Kidney epithelial cell (primary cell): ENCODE results near the gene FOXP2. TPM values are rescaled to one million over a fixed set of nuclear protein-coding genes. Genes with fewer than 3 reads are reported as not detected.

Experiments
- DNase-seq: peaks from one replicate; pipeline ENCODE4 v3.0.0-alpha.2; 2010; ENCODE audit warnings: low read depth
- H3K27me3 ChIP-seq: 2 replicates; pipeline ENCODE4 v1.6.0; 2011; ENCODE audit warnings: low read length; ENCODE audit not compliant: control insufficient read depth, insufficient read depth
- H3K36me3 ChIP-seq: 2 replicates; pipeline ENCODE4 v1.5.1; 2011; ENCODE audit warnings: low read length; ENCODE audit not compliant: control insufficient read depth, insufficient read depth
- H3K4me3 ChIP-seq: 2 replicates; pipeline ENCODE4 v1.5.1; 2011; ENCODE audit warnings: low read depth, mild to moderate bottlenecking, control low read depth, low read length
- total RNA-seq: library from RNA; depleted of rRNA; stranded (reverse); fragments of >200 nt; gene quantifications from 2 replicates; pipeline ENCODE4 v1.2.3, GENCODE V29; 2015
- TF ChIP-seq, protein P1 (sequence below): IDR thresholded peaks from 2 replicates; pipeline ENCODE4 v1.5.1; 2011; ENCODE audit warnings: mild to moderate bottlenecking, moderate library complexity, low read length, control low read depth, inconsistent platforms; ENCODE audit not compliant: insufficient read depth, poor library complexity, severe bottlenecking

The FOXP2 gene
- total RNA-seq, 1 donor from 2014 or later, result 0.25 TPM

DNA sequence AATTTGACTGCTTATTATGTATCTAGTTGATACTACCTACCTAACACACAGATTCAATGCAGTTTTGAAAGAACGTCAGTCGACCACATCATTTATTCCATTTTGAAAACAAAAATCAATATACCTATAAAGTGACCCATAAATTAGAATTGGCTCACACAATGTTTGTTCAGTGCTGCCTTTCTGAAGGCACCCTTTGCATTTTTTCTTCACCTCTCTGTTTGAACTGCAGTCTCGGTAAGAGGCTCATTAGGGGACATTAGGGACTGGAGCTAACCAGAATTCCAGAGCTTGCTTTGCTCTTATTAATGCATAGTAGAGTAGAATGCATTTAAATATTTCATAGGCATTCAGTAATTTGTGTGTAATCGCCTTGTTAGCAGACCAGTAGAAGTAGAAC lies 234.1 kb downstream of the FOXP2 start:
- Histone ChIP-seq H3K4me3 (no peak overlapping the region), H3K27me3 (no peaks in the 10 kb centered on the region), H3K36me3 (no peaks in the 10 kb centered on the region)
- DNase-seq, result no peak
- TF ChIP-seq, protein P1, sequence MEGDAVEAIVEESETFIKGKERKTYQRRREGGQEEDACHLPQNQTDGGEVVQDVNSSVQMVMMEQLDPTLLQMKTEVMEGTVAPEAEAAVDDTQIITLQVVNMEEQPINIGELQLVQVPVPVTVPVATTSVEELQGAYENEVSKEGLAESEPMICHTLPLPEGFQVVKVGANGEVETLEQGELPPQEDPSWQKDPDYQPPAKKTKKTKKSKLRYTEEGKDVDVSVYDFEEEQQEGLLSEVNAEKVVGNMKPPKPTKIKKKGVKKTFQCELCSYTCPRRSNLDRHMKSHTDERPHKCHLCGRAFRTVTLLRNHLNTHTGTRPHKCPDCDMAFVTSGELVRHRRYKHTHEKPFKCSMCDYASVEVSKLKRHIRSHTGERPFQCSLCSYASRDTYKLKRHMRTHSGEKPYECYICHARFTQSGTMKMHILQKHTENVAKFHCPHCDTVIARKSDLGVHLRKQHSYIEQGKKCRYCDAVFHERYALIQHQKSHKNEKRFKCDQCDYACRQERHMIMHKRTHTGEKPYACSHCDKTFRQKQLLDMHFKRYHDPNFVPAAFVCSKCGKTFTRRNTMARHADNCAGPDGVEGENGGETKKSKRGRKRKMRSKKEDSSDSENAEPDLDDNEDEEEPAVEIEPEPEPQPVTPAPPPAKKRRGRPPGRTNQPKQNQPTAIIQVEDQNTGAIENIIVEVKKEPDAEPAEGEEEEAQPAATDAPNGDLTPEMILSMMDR, result no peak

DNA sequence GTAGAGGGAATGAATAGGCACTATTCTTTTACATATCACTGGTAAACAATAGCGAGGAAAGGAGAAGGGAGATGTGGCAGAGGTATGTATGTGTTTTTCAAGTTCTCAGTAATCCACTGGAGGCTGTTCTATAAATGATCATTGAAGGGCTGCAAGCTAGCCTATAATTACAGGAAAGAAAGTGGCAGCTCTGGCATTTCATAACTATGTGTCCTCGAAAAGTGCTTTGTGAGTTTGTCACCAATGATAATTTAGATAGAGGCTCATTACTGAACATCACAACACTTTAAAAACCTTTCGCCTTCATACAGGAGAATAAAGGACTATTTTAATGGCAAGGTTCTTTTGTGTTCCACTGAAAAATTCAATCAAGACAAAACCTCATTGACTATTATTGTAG lies 235.1 kb downstream of the FOXP2 start:
- no peaks in the 10 kb centered on the region for H3K36me3 ChIP-seq
- no peaks in the 10 kb centered on the region for H3K27me3 ChIP-seq
- TF ChIP-seq, protein P1, result no peak
- H3K4me3 ChIP-seq, result no peak overlapping the region
- no peak for DNase-seq

DNA sequence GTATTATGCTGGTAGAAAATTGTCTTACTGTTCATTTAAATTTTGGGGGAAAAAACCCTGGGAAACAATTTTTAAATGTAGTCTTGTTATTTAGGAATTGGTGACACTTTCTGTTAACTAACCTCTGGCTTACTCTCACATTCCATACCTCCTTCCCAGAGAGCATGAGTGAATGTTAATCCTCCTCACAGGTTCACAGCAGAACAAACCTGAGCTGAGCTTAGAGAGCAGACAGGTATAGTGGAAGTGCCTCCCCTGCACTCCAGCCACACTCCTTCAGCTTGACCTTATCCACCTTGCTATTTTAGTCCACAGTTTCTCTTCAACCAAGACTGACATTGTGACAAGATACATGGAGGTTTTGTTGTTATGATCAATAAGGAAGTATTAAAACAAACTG lies 235.9 kb downstream of the FOXP2 start:
- Histone ChIP-seq H3K27me3 (no peaks in the 10 kb centered on the region), H3K4me3 (no peak overlapping the region), H3K36me3 (no peaks in the 10 kb centered on the region)
- no peak for DNase-seq
- TF ChIP-seq, protein P1, result no peak

DNA sequence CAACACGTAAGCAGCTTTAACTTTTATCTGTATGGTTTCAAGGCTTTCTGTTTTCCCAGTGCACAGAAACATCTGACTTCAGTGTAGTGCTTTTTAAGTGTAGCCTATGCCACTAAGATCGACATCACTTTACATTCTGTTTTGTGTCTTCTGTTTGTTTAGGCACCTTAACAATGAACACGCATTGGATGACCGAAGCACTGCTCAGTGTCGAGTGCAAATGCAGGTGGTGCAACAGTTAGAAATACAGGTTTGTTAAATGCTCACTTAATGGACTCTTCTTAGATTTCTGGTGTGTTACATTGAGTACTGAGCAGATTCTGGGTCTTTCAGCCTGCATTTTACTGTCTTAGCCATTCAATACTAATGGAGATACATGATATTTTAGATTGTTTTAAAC lies 237.4 kb downstream of the FOXP2 start:
- Histone ChIP-seq H3K36me3 (no peaks in the 10 kb centered on the region), H3K27me3 (no peaks in the 10 kb centered on the region), H3K4me3 (no peak overlapping the region)
- DNase-seq, result no peak
- TF ChIP-seq, protein P1, result no peak

DNA sequence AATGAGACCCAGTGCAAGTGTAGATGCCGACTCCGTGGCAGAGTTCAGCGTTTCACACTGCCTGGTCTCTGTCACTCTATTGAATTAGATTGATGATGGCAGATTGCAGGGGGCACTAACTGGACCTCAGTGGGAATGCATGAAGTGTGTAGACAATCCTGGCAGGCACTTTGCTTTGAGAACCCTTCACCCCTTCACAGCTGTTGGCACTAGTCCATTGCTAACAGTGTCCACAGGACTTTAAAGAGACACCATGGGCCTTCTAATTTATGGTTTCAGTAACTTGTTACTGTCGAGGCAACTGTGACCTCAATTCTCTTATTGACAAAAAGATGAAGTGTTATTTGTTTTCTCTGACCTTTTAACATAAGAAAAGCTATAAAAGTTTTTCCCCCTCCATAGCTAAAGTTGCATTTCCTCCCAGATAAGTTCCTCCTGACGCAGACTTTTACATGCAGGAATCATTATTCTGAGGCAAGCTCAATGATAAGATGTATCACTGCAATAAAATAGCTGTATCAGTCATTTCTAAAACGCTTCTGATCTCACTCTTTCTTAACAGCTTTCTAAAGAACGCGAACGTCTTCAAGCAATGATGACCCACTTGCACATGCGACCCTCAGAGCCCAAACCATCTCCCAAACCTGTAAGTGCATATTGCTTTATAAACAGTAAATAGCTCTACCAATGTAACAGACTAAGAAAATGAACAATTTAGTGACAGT lies 238.9 kb downstream of the FOXP2 start:
- H3K36me3 ChIP-seq, result no peaks in the 10 kb centered on the region
- H3K27me3 ChIP-seq, result no peaks in the 10 kb centered on the region
- H3K4me3 ChIP-seq, result no peak overlapping the region
- TF ChIP-seq, protein P1, result no peak
- no peak for DNase-seq

DNA sequence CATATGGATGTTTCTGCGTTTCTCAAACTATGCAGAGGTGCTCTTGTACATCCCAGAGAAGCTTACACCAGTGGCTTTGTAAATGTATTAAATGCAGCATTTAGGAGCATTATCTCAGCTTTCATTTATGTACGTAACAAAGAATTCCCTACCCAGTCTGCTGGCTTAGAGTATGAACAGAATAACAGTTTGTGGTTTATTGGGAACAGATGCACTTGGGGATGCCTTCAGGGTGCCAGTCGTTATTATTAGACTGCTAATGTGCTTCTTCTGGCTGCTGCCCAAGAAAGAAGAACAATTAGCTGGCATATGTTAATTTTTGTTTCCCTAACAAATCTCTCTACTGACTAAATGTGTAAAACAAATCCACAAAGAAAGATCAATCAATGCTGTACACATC lies 241.9 kb downstream of the FOXP2 start:
- Histone ChIP-seq H3K4me3 (no peak overlapping the region), H3K27me3 (no peaks in the 10 kb centered on the region), H3K36me3 (no peaks in the 10 kb centered on the region)
- TF ChIP-seq, protein P1, result no peak
- DNase-seq, result no peak
